Activated naive CD4-positive, alpha-beta T cell treated with Interleukin-2 at 50 U/mL for 16 hours (primary cell): ENCODE measurements around the gene IL12B.
"Not testable (repeated sequence)": the region's sequence is repeated elsewhere in the genome, so short reads cannot be mapped to it uniquely, and the experiment has no call there.

Experiments
- DNase-seq: peaks from one replicate; pipeline ENCODE4 v3.0.0-alpha.2; 2020

The IL12B gene

DNA sequence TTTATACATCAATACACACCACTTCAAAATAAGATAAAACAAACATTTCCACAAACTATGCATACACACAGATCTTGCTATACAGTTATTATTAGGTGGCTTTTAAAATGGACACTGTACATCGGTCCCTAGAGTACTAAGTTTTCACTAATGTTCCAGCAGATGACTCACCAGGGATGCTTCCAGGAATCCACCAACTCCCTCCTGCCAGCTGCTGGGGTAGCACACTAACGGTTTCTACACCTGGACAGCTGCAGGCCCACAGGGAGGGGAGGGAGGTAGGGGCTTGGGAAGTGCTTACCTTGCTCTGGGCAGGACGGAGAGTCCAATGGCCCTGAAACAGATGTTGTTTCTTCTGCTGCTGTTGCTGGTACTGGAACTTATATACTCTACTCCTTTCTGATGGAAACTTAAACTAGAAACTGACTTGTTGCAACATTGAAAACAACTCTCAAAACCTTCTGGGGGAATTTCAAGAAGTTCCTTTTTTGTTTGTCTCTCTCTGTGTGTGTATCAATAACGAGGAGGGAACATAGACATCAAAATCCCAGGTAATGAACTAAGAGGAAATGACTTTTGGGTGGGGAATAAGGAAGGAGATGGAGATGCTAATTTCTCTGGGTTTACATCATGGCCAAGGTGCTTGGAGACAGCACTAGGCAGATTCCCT, at the start of gene IL12B:
Gene IL12B (minus strand): TSS at position 357 of the 670 bp plus-strand sequence. CDS start 3,705 bp downstream, outside the sequence.
- DNase-seq, result no peak

DNA sequence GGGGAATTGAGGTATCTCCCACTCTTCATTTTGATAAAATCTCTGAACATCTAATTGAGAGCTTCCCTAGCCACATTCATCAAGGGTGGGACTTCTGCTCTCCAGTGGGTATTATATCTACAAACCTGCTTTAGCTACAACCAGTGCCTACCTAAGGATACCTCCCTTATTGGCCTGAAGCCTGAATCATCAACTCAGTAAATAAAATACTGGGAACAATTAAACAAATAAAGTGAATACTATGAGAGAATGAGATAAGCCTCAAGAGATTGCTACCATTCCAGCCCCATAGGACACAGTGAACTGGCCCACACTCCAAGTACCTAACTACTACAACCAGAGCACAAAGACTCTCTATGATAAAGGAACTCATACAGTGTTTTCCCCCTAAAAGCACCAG, 47.4 kb upstream of the IL12B start:
- DNase-seq, result no peak

DNA sequence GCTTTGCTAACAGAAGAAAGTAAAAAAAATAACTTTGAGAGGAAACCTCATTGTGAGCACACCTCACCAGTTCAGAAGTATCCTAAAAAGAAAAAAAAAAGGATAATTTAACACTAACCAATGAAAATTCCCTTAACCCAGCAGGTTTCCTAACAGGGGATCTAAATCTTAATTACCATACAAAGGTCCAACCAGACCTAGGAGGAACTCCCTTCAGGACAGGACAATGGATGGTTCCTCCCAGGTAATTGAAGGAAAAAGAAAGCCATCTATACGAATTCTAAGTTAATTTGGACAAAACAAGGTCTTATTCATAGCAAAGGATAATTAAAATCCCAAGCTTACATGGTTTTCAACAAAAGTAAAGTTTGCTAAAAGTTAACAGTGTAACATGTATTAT, 37.6 kb upstream of the IL12B start:
- not testable (repeated sequence) for DNase-seq

DNA sequence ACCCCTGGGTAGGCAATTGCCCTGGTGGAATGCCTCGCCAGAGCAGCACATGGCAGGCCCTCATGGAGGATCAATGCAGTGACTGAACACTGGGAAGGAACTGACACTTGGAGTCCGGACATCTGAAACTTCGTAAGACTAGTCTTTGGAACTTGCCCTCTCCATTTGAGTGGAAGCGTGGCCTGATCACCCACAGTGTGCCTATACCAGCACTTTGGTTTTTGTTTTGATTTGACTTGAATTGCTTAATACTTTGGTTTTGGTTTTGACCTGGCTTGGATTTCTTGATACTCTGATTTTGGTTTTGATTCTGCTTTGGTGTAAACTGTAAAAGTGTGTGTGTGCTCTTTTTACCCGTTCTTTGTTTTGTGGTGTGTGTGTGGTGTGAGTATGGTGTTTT, 36.5 kb upstream of the IL12B start:
- not testable (repeated sequence) for DNase-seq

DNA sequence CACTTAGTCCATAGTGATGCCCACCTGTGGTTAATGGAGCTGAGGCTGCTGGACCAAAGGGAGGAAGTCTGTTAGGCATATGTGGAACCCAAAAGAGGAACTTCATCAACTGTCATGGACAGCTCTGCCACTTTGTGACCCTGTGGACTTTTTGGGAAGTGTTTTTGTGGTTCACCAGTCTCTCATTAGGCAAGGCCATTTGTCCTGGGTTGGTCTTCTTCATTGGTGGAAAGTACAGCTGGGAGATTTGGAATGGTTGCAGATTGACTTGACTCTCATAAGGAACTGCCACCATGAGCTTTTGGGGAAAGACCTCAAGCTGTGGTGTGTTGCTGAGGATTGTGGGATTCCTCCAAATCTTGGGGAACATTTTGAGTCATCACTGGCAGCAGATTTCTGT, 31.9 kb upstream of the IL12B start:
- no peak for DNase-seq

DNA sequence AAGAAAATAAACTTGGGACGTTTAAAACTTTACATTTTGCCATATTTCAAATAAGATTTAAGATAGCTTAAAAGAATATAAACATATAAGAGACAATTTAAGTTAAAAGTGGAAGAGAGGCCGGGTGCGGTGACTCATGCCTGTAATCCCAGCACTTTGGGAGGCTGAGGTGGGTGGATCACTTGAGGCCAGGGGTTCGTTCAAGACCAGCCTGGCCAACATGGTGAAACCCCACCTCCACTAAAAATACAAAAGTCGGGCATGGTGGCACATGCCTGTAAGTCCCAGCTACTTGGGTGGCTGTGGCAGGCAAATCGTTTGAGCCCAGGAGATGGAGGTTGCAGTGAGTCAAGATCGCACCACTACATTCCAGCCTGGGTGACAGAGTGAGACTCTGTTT, 29.6 kb upstream of the IL12B start:
- not testable (repeated sequence) for DNase-seq

DNA sequence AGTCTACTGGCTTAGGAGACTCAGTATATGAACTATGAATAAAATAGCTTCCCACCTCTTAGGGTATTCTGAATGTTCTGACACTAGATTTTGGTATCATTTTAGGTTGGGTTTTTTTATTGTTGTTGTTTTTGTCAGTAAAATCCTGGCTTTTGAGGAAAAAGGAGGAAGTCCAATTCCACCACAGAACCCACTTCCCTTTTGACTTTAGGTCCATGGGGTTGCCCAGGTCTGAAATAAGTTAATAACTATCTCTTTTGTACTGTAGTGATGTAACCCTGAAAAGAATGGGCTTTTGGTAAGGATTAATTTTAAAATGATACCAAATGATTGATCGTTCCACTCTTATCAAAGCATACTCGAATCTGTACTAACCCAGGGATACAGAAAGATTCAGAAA, 29.1 kb upstream of the IL12B start:
- no peak for DNase-seq

DNA sequence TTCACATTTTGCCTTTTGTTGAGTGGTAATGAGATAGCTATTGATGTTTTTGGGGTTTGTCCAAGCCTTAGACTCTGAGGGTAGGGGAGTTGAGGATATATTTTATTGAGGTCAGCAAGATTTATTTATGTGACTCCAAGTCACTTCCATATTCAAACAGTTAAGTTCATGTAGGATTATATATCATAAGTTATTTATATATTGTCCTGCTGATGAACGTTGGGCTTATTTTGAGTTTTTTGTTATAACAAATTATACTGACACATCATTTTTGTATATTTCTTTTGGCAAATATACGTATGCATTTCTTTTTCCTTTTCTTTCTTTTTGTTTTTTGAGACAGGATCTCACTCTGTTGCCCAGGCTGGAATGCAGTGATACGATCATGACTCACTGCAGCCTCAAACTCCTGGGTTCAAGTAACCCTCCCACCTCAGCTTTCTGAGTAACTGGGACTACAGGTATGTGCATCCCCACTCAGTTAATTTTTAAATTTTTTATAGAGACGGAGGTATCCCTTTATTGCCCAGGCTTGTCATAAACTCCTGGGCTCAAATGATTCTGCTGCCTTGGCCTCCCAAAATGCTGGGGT, 23.5 kb upstream of the IL12B start:
- DNase-seq, result no peak

DNA sequence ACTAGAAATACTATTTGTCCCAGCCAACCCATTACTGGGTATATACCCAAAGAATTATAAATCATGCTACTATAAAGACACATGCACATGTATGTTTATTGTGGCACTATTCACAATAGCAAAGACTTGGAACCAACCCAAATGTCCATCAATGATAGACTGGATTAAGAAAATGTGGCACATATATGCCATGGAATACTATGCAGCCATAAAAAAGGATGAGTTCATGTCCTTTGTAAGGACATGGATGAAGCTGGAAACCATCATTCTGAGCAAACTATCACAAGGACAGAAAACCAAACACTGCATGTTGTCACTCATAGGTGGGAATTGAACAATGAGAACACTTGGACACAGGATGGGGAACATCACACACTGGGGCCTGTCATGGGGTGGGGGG, 20.4 kb upstream of the IL12B start:
- DNase-seq, result not testable (repeated sequence)

DNA sequence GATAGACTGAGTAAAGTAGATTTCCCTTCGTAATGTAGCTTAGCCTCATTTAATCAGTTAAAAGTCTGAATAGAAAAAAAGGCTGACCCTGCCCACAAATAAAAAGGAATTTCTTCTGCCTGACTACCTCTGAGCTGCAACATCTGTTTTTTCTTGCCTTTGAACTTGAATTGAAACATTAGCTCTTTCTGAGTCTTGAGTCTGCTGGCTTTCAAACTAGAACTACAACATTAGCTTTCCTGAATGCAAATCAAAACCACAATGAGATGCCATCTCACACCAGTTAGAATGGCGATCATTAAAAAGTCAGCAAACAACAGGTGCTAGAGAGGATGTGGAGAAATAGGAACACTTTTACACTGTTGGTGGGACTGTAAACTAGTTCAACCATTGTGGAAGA, 19.9 kb upstream of the IL12B start:
- DNase-seq, result not testable (repeated sequence)

DNA sequence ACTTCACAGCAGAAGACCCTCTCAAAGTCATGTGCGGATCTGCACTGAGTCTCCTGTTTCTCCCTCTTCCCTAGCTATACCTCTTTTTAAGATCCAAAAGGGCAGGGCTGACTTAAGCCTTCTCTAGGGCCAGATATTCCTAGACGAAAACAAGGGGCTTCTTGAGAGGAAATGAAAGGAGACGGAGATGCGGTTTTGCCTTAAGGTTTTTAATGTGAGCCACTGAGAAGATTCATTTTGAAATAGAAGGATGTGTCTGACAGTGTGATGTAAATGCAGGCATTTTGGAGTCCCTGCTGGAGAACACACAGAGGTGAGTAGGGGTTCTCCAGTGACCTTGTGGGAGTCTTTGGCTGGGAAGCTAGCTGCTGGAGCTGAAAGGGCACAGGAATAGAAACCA, 15.6 kb upstream of the IL12B start:
- no peak for DNase-seq

DNA sequence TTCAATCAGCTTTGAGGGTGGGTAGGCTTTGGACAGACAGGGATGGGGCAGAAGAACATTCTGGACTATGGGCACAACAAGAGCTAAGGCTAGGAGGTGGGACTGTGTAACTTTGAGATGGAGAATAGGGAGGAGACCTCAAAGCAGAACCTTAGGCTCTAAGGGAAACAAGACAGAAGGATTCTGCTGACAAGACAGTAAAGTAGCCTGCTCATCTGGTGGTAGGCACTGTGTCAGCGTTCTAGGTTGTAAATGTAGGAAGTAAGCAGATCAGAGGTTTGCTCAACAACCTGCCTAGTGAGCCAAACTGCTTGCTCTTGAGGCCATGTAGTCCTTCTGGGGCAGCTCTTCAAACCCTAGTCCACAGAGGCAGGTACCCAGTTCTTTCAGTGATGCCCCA, 15.0 kb upstream of the IL12B start:
- no peak for DNase-seq

DNA sequence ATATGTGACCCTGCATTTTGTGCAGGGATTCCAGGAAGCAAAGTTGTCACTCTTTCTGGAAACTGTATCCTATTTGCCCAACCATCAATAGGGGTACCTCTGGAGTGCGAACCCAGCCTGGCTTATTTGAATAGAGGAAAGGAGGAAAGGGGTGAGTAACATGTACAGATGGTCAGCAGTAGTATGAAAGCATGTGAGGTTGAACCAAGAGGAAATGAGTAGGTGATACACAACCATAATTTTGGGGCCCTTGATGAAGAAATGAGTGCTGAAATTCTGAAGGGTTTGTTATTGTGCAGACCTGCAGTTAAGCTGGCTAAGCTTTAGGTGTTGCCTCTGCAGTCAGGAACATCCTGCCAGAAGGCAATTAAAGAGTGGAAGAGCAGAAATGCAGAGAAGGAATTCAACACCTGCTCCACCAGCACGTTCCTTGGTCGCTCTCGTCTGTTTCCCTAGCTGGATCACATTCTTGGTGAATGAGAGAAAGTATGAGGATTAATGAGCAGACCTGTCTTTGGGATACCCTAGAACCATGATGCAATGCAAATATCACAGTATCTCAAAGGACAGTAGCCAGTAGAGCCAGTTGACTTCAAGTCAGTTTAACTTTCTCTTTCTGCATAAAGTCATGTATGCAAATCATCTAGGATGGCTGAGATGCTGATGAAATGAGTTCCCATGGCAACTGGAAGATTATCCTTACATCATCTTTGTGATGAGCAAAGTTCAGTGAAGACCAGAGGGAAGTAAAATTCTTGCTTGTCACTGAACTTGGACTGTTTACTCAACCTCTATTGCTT, 13.2 kb upstream of the IL12B start:
- DNase-seq, result no peak

DNA sequence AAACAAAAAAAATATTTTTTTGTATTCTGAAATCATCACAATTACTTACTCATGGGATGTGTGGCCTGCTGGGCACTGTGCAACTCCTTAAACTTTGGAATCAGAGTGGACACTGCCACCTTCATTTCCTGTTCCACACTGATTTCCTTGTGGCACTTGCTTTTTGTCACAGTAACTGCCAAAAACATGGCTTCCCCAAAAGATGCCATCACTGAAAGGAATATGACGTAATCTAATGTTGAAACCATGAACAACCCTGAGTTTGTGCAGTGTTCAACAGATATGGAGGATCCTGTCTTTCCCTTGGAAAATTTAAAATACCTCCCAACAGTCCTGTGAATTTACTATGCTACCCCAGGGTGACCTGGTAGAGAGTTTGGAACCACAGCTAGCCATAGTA, 12.6 kb upstream of the IL12B start:
- no peak for DNase-seq

DNA sequence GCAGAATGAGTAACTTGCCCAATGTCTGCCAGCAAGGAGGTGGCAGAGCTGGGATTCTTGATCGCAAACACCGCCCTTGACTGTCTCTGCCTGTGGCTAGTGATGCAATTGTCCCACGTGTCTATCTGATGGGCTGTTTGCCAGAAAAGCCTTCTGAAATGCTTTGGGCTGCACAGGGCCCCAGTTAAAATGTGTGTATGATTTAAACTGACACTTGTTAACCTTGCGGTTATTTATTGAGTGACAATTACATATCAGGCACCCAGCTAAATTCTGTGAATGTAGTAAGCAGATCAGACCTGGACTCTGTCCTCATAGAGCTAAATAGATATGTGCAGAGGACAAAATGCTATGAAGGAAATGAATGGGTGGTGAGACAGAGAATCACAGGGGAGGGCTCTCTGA, 11.6 kb upstream of the IL12B start:
- DNase-seq, result peak; percentile 68

DNA sequence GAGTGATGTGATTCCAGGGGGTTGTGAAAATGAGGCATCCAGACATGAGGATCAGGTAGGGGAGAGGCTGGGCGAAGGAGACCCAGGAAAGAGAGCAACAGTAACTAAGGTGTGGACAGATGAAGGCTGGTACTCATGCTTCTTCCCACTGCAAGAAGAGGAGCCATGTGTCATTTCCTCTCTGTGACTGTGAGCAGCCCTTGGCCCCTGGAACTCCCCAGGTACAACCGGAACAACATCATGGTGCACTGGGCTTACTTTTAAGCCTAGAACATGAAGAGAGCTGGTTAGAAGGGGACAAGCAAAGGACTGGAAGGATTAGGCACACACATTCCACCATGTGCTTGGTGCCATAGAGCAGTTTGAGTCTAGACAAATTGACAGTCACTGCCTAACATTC, 10.9 kb upstream of the IL12B start:
- DNase-seq, result no peak

DNA sequence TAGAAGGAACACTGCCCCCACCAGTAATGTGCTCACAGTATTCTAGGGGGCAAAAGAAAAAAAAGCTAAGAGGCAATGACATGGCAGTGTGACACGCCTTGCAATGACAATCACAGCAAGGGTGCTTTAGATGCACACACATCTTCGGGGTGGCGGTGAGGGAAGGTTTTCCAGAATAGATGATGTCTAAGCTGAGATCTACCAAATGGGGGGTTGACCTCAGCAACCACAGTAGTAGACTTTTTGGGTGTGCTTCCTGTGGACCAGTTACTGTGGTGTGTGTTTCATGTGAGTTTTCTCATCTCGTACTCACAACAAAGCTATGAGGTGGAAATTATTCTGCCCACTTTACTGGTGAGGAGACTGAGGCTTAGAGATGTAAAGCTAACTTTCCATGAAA, 10.2 kb upstream of the IL12B start:
- no peak for DNase-seq

DNA sequence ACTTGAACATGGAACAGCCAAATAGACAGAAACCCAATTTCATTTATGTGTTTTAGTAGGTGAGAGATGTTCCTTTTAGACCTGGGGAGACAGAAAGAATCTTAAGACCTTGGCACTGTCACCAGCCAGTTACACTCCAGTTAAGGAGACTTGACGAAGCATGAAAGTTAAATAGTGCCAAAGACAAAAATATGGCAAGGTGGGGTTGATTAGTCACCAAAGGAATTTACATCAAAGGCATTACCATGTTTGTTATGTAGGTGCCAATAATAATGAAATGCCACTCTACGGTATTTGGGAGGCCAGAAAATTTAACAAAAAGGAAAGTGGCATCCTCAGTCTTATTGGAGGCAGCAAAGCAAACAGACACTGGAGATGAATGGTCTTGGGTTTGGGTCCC, 9.2 kb upstream of the IL12B start:
- no peak for DNase-seq

DNA sequence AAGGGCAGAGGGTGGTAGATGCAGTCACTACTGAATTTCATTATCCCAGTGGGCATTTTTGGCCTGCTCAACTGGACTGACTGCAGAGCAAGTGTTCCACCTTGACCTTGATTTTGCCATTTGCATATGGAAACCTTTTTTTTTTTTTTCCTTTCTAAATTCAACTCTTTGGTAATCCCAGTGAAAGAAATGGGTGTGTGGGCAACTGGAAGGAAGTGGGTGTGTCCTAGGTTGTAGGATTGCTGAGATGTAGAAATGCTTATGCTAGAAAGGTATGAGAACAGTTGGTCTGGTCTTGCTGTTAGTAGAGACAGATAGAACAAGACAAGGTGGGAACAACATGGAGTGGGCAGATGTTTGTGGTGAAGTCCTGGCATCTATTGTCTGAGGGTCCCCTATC, 7.8 kb upstream of the IL12B start:
- no peak for DNase-seq

DNA sequence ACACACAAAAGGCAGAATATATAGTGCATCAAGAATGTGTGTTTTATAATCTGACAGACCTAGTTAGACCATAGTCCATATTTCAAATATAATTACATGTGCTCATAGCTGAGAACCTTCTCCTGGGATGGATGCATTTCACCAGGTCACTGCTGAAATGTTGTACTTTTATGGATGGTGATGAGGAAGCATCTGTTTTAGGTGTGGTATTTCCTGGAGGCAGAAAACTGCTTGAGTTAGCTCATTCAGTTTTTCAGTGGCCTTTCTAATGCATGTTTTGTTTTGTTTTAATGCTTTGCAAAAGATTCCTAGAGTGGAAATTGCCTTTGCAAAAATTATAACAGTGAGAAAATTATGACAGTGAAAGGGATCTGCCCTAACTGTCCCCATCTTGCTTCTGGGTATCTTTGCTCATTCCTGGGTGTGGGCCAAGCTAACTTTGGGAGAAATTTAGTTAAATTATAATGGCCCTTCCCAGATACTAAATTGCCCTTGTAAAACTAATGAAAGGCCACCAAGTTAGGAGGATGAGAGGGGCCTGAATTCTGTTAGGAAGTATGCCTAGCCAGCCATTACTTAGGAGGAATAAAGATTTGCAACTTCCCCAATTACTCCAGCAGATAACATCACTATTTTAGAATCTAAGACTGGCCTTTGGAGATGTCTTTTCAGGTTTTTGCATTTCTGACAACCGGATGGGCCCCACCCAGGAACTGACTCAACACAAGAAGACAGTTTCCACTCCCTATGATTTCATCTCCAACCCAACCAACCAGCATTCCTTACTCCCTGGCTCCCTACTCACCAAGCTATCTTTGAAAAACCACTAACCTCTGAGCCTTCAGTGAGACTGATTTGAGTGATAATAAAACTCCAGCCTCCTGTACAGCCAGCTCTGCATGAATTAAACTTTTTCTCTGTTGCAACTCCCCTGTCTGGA, 7.0 kb upstream of the IL12B start:
- DNase-seq, result peak; percentile 39

DNA sequence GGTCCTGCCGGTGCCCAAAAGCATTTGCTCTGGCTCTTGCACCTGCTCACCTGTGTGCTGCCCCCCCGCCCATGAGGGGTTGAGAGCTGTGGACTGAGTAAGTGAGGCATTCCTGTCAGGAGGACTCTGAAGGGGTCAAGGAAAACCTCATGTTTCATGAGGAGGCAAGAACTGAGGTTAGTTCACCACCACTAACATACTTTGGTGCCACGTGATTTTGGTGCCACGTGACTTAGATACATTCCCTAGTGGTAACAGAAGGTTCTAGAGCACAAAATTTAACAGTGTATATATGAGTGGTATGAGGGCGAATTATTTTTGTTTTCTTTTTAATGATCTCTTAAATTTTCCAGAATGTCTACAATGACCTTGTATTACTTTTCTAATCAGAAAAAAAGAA, 6.3 kb upstream of the IL12B start:
- DNase-seq, result no peak

DNA sequence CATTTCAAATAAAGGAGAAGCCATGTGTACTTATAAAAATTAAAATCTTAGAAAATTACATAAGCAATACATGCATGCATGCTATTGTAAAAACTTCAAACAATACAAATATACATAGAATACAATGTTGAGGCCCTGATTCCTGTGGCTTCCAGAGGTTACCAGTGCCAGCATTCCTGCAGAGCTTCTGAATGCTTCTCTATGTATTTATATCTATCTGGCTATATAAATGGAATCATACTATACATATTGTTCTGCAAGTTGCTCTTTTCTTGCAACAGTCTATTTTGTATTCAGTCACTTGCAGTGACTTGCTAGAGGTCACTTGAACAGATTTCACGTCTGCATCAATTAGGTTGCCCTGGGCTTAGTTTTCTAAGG, 3.2 kb upstream of the IL12B start:
- no peak for DNase-seq
